Upper lobe of left lung (tissue), 6 donors: ENCODE data around the gene SCN5A. TPM values are rescaled to one million over a fixed set of nuclear protein-coding genes. Genes with fewer than 3 reads are reported as not detected.

Source experiments
- ATAC-seq, 2 donors: fragments of 200-7000 bp; cut with Tn5 transposase; one replicate each; pipeline ENCODE4 v1.9.1; 2022; ENCODE audit warnings: mild to moderate bottlenecking in 2 of 2, moderate library complexity in 2 of 2; ENCODE audit not compliant: low FRiP score in 2 of 2
- DNase-seq, 2 donors: peaks; one replicate each; pipeline ENCODE4 v3.0.0-alpha.2; 2019 to 2020
- H3K27ac ChIP-seq, 4 donors: fragments of 200-600 bp; sonication (generic); one replicate each; pipeline ENCODE4 v1.5.1; 2016 to 2019
- H3K27me3 ChIP-seq, 4 donors: fragments of 200-600 bp; sonication (generic); one replicate each; pipeline ENCODE4 v1.5.1; 2017 to 2019
- H3K36me3 ChIP-seq, 4 donors: fragments of 200-600 bp; sonication (generic); one replicate each; pipeline ENCODE4 v1.5.1; 2016 to 2019
- H3K4me1 ChIP-seq, 4 donors: fragments of 200-600 bp; sonication (generic); one replicate each; pipeline ENCODE4 v1.5.1; 2018 to 2019
- H3K4me3 ChIP-seq, 4 donors: fragments of 200-600 bp; sonication (generic); one replicate each; pipeline ENCODE4 v1.5.1; 2017 to 2019; ENCODE audit warnings: mild to moderate bottlenecking in 2 of 4, moderate library complexity in 1 of 4
- H3K9me3 ChIP-seq, 4 donors: fragments of 200-600 bp; sonication (generic); one replicate each; pipeline ENCODE4 v1.5.1; 2018 to 2019
- CTCF ChIP-seq, 6 experiments: fragments of 450-650 bp in 4 of 6; fragments of 200-600 bp in 2 of 6; sonication (generic) in 2 of 6; IDR thresholded peaks; one replicate each; pipeline ENCODE4 v1.5.1; 2016 to 2019; ENCODE audit warnings: antibody characterized with exemption in 6 of 6
- EP300 ChIP-seq, 4 donors: sonication (generic); formaldehyde crosslinking; IDR thresholded peaks; one replicate each; pipeline ENCODE4 v1.5.1; 2017; ENCODE audit warnings: antibody characterized with exemption in 4 of 4, control low read depth in 2 of 4
- POLR2A ChIP-seq, 4 donors: fragments of 450-650 bp; IDR thresholded peaks; one replicate each; pipeline ENCODE4 v1.5.1; 2016 to 2017; ENCODE audit warnings: antibody characterized with exemption in 4 of 4, mild to moderate bottlenecking in 2 of 4
- POLR2AphosphoS5 ChIP-seq, 2 donors: sonication (generic); formaldehyde crosslinking; IDR thresholded peaks; one replicate each; pipeline ENCODE4 v1.5.1; 2017; ENCODE audit warnings: antibody characterized with exemption in 2 of 2
- WGBS, 2 donors: methylation state at CpG; one replicate each; pipeline ENCODE4 v1.1.5; 2017 to 2018; 5-methylcytosine and 5-hydroxymethylcytosine counted together
- total RNA-seq, 6 donors: library from RNA; depleted of rRNA in 4 of 6; stranded (reverse); fragments of >200 nt in 4 of 6; gene quantifications; one replicate each; pipeline versions ENCODE4 v1.1.0 to v1.2.1, GENCODE V29; 2016 to 2021
- donor health status: DM: no; HTN: no; CAD: no; lungs with moderate emphysema.
- donor health status: DM: no; HTN: yes; CAD: no; lungs with severe emphysema.

SCN5A gene
- total RNA-seq, 6 donors from 2014 or later = under 0.01 to 0.30 (median 0.10) TPM; not detected in 1

- Histone ChIP-seq H3K27me3 (no peaks in the 10 kb centered on the region), H3K4me1 (no peaks in the 10 kb centered on the region), H3K4me3 (no peak overlapping the region), H3K9me3 (peaks cover 0 to 7% (median 0%) of the 10 kb centered on the region in 4 donors), H3K27ac (no peak overlapping the region), H3K36me3 (no peaks in the 10 kb centered on the region)
- 73 to 86% methylated on average over 3 to 6 of the region's 6 CpGs for WGBS, 2 donors
- peak in 1 of 2 donors; percentile 2 for DNase-seq
- no peak for ATAC-seq
- TF ChIP-seq POLR2A (IDR thresholded peaks at IDR 0.05) (no peak), EP300 (IDR thresholded peaks at IDR 0.05) (no peak), CTCF (IDR thresholded peaks at IDR 0.05) (no peak), POLR2AphosphoS5 (IDR thresholded peaks at IDR 0.05) (no peak)
Measured at GRCh38 chr3:38555149-38555840, 94.2 kb downstream of the SCN5A start.

GRCh38 chr3:38554127-38554827, 95.2 kb downstream of the SCN5A start:
- TF ChIP-seq EP300 (IDR thresholded peaks at IDR 0.05) (no peak), POLR2AphosphoS5 (IDR thresholded peaks at IDR 0.05) (no peak), CTCF (IDR thresholded peaks at IDR 0.05) (no peak), POLR2A (IDR thresholded peaks at IDR 0.05) (no peak)
- H3K36me3 ChIP-seq = no peaks in the 10 kb centered on the region
- H3K27ac ChIP-seq = no peak overlapping the region
- H3K4me1 ChIP-seq = no peaks in the 10 kb centered on the region
- ATAC-seq (no peak), DNase-seq (no peak)
- 83 to 93% methylated on average over 8 of the region's 8 CpGs for WGBS, 2 donors
- H3K27me3 ChIP-seq = no peaks in the 10 kb centered on the region
- H3K9me3 ChIP-seq = peaks cover 0 to 7% (median 0%) of the 10 kb centered on the region in 4 donors
- no peak overlapping the region for H3K4me3 ChIP-seq

- no peaks in the 10 kb centered on the region for H3K4me1 ChIP-seq
- no peaks in the 10 kb centered on the region for H3K36me3 ChIP-seq
- peaks cover 0 to 7% (median 0%) of the 10 kb centered on the region in 4 donors for H3K9me3 ChIP-seq
- DNase-seq (no peak), ATAC-seq (no peak)
- 89 to 91% methylated on average over 2 of the region's 2 CpGs for WGBS, 2 donors
- no peaks in the 10 kb centered on the region for H3K27me3 ChIP-seq
- no peak overlapping the region for H3K27ac ChIP-seq
- no peak overlapping the region for H3K4me3 ChIP-seq
- TF ChIP-seq POLR2A (IDR thresholded peaks at IDR 0.05) (no peak), CTCF (IDR thresholded peaks at IDR 0.05) (no peak), POLR2AphosphoS5 (IDR thresholded peaks at IDR 0.05) (no peak), EP300 (IDR thresholded peaks at IDR 0.05) (no peak)
Measured at GRCh38 chr3:38553071-38553470, 96.4 kb downstream of the SCN5A start.

GRCh38 chr3:38552364-38552763, 97.1 kb downstream of the SCN5A start:
- no peak for TF ChIP-seq EP300 (IDR thresholded peaks at IDR 0.05)
- TF ChIP-seq POLR2A (IDR thresholded peaks at IDR 0.05) = no peak
- no peak for TF ChIP-seq CTCF (IDR thresholded peaks at IDR 0.05)
- no peak for TF ChIP-seq POLR2AphosphoS5 (IDR thresholded peaks at IDR 0.05)
- Histone ChIP-seq H3K27ac (no peak overlapping the region), H3K4me1 (no peaks in the 10 kb centered on the region), H3K9me3 (peaks cover 0 to 7% (median 0%) of the 10 kb centered on the region in 4 donors), H3K36me3 (no peaks in the 10 kb centered on the region), H3K27me3 (no peaks in the 10 kb centered on the region), H3K4me3 (no peak overlapping the region)
- 78 to 80% methylated on average over 6 of the region's 6 CpGs for whole genome bisulfite sequencing, 2 donors
- ATAC-seq (no peak), DNase-seq (no peak)
